ENCODE data around the gene SENP5. TPM values are rescaled to one million over a fixed set of nuclear protein-coding genes. Genes with fewer than 3 reads are reported as not detected.
"Not testable (repeated sequence)": the region's sequence is repeated elsewhere in the genome, so short reads cannot be mapped to it uniquely, and the experiment has no call there.

The SENP5 gene
- total RNA-seq, 4 donors from 2014 or later, result 21.4 to 42.7 (median 31.7) TPM

DNA sequence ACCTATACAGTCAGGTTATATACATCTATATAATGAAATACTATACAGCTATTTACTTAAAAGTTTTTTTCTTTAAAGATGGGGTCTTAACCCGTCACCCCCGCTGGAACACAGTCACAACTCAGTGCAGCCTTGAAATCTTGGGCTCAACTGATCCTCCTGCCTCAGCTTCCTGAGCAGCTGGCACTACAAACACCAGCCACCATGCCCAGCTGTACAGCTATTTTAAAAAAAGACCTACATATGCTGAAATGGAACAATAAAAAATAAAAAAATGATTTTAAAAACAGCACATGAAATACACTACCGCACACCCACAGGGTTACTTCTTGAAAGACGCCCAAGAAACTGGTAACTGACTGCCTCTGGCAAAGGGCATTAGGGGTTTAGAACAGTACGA, 70.9 kb downstream of the SENP5 start:
- DNase-seq (no peak), ATAC-seq (no peak)
- peaks cover 19 to 23% of the 10 kb centered on the region in 2 donors for H3K4me1 ChIP-seq
- peaks cover 0 to 58% of the 10 kb centered on the region in 2 donors for H3K36me3 ChIP-seq
- H3K9me3 ChIP-seq, result no peaks in the 10 kb centered on the region
- TF ChIP-seq, protein P1, sequence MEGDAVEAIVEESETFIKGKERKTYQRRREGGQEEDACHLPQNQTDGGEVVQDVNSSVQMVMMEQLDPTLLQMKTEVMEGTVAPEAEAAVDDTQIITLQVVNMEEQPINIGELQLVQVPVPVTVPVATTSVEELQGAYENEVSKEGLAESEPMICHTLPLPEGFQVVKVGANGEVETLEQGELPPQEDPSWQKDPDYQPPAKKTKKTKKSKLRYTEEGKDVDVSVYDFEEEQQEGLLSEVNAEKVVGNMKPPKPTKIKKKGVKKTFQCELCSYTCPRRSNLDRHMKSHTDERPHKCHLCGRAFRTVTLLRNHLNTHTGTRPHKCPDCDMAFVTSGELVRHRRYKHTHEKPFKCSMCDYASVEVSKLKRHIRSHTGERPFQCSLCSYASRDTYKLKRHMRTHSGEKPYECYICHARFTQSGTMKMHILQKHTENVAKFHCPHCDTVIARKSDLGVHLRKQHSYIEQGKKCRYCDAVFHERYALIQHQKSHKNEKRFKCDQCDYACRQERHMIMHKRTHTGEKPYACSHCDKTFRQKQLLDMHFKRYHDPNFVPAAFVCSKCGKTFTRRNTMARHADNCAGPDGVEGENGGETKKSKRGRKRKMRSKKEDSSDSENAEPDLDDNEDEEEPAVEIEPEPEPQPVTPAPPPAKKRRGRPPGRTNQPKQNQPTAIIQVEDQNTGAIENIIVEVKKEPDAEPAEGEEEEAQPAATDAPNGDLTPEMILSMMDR (IDR thresholded peaks at IDR 0.05 in 4 of 5, conservative IDR thresholded peaks at IDR 0.05 in 1 of 5), result no peak
- TF ChIP-seq POLR2A (IDR thresholded peaks at IDR 0.05), result no peak
- H3K27ac ChIP-seq, result peak overlapping the region in 1 of 4 donors; percentile 41
- H3K4me3 ChIP-seq, result no peak overlapping the region
- in situ Hi-C loops (cut with MboI; ENCODE audit: low sequenced_read_pairs in 4 of 4) (loop anchor here in 1 of 4 donors (25.0 kb wide), 1 partner anchor 376 kb away; the partner anchor contains the start of genes FBXO45 and WDR53), intact Hi-C loops (cut with DNase I; ENCODE audit: low total_unique reads) (no loop called here)
- H3K27me3 ChIP-seq, result no peaks in the 10 kb centered on the region

DNA sequence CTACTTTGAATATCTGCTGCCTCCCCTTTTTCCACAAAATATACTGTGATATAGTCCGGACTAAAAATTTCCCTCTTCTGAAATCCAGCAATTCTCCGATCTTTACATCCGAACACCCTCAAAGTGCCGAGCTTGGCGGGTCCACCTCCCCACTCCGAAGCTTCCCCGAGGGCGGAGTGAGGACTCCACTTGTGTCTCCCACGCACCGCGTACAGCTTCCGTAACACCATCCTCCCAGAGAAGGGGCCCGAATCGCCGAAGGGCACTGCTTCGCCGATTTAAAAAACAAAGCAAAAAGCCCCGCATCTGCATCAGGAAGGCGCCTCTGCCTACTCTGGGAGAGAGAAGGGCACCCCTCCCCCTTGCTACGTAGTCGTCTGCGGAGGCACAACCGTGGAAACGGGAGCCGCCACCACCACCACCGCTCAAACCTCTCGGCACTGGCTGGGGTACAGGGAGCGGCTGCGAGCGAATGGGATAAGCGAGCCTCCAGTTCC, 74.1 kb downstream of the SENP5 start:
- Histone ChIP-seq H3K27ac (peak overlapping the region; percentile 88 to 93 (median 92)), H3K4me3 (peak overlapping the region; percentile 88 to 98 (median 95)), H3K27me3 (no peaks in the 10 kb centered on the region), H3K9me3 (no peaks in the 10 kb centered on the region), H3K36me3 (peaks cover 0 to 26% of the 10 kb centered on the region in 2 donors), H3K4me1 (peaks cover 27 to 36% of the 10 kb centered on the region in 2 donors)
- intact Hi-C loops (cut with DNase I; ENCODE audit: low total_unique reads) (loop anchor here (1.0 to 2.0 kb wide), 4 partner anchors 28 to 373 kb away; partner anchors contain the start of genes FBXO45, PAK2, SENP5 and WDR53), in situ Hi-C loops (cut with MboI; ENCODE audit: low sequenced_read_pairs in 4 of 4) (loop anchor here in 1 of 4 donors (10.0 to 25.0 kb wide), 2 partner anchors 207 to 379 kb away; partner anchors contain the start of genes FBXO45, PAK2 and WDR53)
- no peak for TF ChIP-seq POLR2A (IDR thresholded peaks at IDR 0.05)
- TF ChIP-seq, protein P1 (IDR thresholded peaks at IDR 0.05 in 4 of 5, conservative IDR thresholded peaks at IDR 0.05 in 1 of 5), result no peak
- ATAC-seq, result peak; percentile 61 to 64
- DNase-seq, result peak in 1 of 2 donors; percentile 22

- H3K36me3 ChIP-seq, result peaks cover 0 to 20% of the 10 kb centered on the region in 2 donors
- TF ChIP-seq POLR2A (IDR thresholded peaks at IDR 0.05), result peak; percentile 83 to 90
- TF ChIP-seq, protein P1 (IDR thresholded peaks at IDR 0.05 in 4 of 5, conservative IDR thresholded peaks at IDR 0.05 in 1 of 5), result peak; percentile 56 to 77 (median 64)
- no peaks in the 10 kb centered on the region for H3K9me3 ChIP-seq
- in situ Hi-C loops (cut with MboI; ENCODE audit: low sequenced_read_pairs in 4 of 4) (loop anchor here in 1 of 4 donors (10.0 to 25.0 kb wide), 2 partner anchors 208 to 380 kb away; partner anchors contain the start of genes FBXO45, PAK2 and WDR53), intact Hi-C loops (cut with DNase I; ENCODE audit: low total_unique reads) (loop anchor here (1.0 to 2.0 kb wide), 4 partner anchors 27 to 374 kb away; partner anchors contain the start of genes FBXO45, PAK2, SENP5 and WDR53)
- H3K4me1 ChIP-seq, result peaks cover 27 to 36% of the 10 kb centered on the region in 2 donors
- peak within 1 kb of the TSS; percentile 93 to 99 (median 98) for H3K4me3 ChIP-seq
- peak; percentile 94 to 97 for ATAC-seq
- peak; percentile 96 to 98 for DNase-seq
- H3K27me3 ChIP-seq, result no peaks in the 10 kb centered on the region
- H3K27ac ChIP-seq, result peak within 1 kb of the TSS; percentile 88 to 93 (median 92)
Measured at GRCh38 chr3:196942226-196942914, 74.7 kb downstream of the SENP5 start, which contains the start of gene NCBP2. Gene NCBP2 (minus strand): TSS chr3:196942528. CDS start chr3:196942503, 25 bp downstream.

DNA sequence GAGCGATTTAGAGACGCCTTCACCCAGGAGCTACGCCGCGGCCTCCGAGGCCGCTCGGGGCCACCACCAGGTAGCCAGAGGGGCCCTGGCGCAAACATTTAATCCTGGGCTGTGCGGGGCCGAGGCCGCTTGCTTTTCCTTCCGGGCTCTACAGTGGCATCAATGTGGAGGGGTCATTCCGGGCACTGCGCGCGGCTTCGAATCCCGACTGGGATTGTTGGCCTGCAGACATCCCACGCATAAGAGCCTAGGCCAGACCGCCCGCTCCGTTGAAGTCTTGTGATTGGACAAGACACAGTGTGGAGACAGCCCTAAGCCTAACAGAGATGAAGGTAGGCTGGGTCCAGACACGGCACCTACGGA, 75.2 kb downstream of the SENP5 start:
- H3K36me3 ChIP-seq, result peaks cover 0 to 15% of the 10 kb centered on the region in 2 donors
- in situ Hi-C loops (cut with MboI; ENCODE audit: low sequenced_read_pairs in 4 of 4) (loop anchor here in 1 of 4 donors (10.0 to 25.0 kb wide), 2 partner anchors 208 to 381 kb away; partner anchors contain the start of genes FBXO45, PAK2 and WDR53), intact Hi-C loops (cut with DNase I; ENCODE audit: low total_unique reads) (loop anchor here (1.0 to 2.0 kb wide), 4 partner anchors 26 to 374 kb away; partner anchors contain the start of genes FBXO45, PAK2, SENP5 and WDR53)
- ATAC-seq (peak; percentile 3 to 20), DNase-seq (no peak)
- no peaks in the 10 kb centered on the region for H3K27me3 ChIP-seq
- no peaks in the 10 kb centered on the region for H3K9me3 ChIP-seq
- TF ChIP-seq, protein P1 (IDR thresholded peaks at IDR 0.05 in 4 of 5, conservative IDR thresholded peaks at IDR 0.05 in 1 of 5), result no peak
- peak in 1 of 2 donors; percentile 5 for TF ChIP-seq POLR2A (IDR thresholded peaks at IDR 0.05)
- H3K4me3 ChIP-seq, result peak overlapping the region; percentile 93 to 99 (median 98)
- H3K4me1 ChIP-seq, result peaks cover 27 to 36% of the 10 kb centered on the region in 2 donors
- peak overlapping the region; percentile 88 to 93 (median 92) for H3K27ac ChIP-seq

DNA sequence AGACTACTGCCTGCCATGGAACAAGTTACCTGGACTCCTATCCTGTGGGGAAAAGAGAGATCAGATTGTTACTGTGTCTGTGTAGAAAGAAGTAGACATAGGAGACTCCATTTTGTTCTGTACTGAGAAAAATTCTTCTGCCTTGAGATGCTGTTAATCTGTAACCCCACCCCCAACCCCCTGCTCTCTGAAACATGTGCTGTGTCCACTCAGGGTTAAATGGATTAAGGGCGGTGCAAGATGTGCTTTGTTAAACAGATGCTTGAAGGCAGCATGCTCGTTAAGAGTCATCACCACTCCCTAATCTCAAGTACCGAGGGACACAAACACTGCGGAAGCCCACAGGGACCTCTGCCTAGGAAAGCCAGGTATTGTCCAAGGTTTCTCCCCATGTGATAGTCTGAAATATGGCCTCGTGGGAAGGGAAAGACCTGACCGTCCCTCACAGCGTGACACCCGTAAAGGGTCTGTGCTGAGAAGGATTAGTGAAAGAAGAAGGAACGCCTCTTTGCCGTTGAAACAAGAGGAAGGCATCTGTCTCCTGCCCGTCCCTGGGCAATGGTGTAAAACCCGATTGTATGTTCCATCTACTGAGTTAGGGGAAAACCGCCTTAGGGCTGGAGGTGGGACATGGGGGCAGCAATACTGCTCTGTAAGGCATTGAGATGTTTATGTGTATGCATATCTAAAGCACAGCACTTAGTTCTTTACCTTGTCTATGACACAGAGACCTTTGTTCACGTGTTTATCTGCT, 76.5 kb downstream of the SENP5 start:
- Histone ChIP-seq H3K4me1 (peaks cover 27 to 36% of the 10 kb centered on the region in 2 donors), H3K4me3 (peak overlapping the region in 1 of 4 donors; percentile 98)
- H3K27me3 ChIP-seq; H3K9me3 ChIP-seq; H3K36me3 ChIP-seq; ATAC-seq; DNase-seq; H3K27ac ChIP-seq; intact Hi-C loops (cut with DNase I; ENCODE audit: low total_unique reads): not testable (repeated sequence)
- in situ Hi-C loops (cut with MboI; ENCODE audit: low sequenced_read_pairs in 4 of 4), result loop anchor here in 1 of 4 donors (10.0 to 25.0 kb wide), 2 partner anchors 209 to 382 kb away; partner anchors contain the start of genes FBXO45, PAK2 and WDR53
